ENCODE measurements around the gene FRMD4A.

DNA sequence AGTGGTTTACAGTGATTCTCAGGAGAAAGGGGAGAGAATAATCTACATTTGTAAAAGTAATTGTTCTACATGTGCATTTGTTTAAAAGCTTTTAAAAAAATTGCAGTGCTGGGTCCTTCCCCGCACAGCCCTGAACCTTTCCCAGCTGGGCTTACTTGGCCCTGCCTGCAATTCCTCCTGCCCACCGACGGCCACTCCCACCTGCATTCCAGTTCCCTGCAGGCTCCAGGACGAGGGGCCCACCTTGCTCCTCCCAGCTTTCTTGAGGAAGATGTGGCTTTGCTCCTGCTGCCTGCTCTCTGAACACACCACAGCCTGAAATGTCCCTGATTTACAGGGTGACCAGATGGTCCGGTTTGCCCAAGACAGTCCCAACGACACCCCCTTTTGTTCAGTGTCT is 521.3 kb downstream of the FRMD4A start:
- TF ChIP-seq POLR2A (IDR thresholded peaks at IDR 0.05): no peak
- TF ChIP-seq, protein P1, sequence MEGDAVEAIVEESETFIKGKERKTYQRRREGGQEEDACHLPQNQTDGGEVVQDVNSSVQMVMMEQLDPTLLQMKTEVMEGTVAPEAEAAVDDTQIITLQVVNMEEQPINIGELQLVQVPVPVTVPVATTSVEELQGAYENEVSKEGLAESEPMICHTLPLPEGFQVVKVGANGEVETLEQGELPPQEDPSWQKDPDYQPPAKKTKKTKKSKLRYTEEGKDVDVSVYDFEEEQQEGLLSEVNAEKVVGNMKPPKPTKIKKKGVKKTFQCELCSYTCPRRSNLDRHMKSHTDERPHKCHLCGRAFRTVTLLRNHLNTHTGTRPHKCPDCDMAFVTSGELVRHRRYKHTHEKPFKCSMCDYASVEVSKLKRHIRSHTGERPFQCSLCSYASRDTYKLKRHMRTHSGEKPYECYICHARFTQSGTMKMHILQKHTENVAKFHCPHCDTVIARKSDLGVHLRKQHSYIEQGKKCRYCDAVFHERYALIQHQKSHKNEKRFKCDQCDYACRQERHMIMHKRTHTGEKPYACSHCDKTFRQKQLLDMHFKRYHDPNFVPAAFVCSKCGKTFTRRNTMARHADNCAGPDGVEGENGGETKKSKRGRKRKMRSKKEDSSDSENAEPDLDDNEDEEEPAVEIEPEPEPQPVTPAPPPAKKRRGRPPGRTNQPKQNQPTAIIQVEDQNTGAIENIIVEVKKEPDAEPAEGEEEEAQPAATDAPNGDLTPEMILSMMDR (IDR thresholded peaks at IDR 0.05 in 4 of 5, conservative IDR thresholded peaks at IDR 0.05 in 1 of 5): no peak
